Mucosa of descending colon (tissue), 3 donors: ENCODE measurements around the gene MAL. TPM values are rescaled to one million over a fixed set of nuclear protein-coding genes. Genes with fewer than 3 reads are reported as not detected.
"Not testable (repeated sequence)": the region's sequence is repeated elsewhere in the genome, so short reads cannot be mapped to it uniquely, and the experiment has no call there.

Experiments
- ATAC-seq: fragments of 200-7000 bp; cut with Tn5 transposase; one replicate; pipeline ENCODE4 v1.9.1; 2020; ENCODE audit warnings: mild to moderate bottlenecking, moderate library complexity
- DNase-seq, 3 donors: peaks; one replicate each; pipeline ENCODE4 v3.0.0-alpha.2; 2020
- H3K36me3 ChIP-seq: fragments of 200-600 bp; one replicate; pipeline ENCODE4 v1.8.0; 2021; ENCODE audit warnings: low read depth, mild to moderate bottlenecking
- H3K4me1 ChIP-seq: fragments of 200-600 bp; one replicate; pipeline ENCODE4 v1.8.0; 2021; ENCODE audit warnings: low read depth, mild to moderate bottlenecking
- H3K4me3 ChIP-seq: fragments of 200-600 bp; one replicate; pipeline ENCODE4 v1.8.0; 2021; ENCODE audit warnings: mild to moderate bottlenecking
- H3K9me3 ChIP-seq: fragments of 200-600 bp; one replicate; pipeline ENCODE4 v1.8.0; 2021; ENCODE audit warnings: mild to moderate bottlenecking
- CTCF ChIP-seq: fragments of 200-600 bp; IDR thresholded peaks from one replicate; pipeline ENCODE4 v1.8.0; 2022; ENCODE audit warnings: antibody characterized with exemption, mild to moderate bottlenecking
- intact Hi-C, 2 donors: fragments of 100-400 bp; cut with DNase I in 1 of 2; cut with micrococcal nuclease in 1 of 2; formaldehyde crosslinking; loops; one replicate each; pipeline versions ENCODE4 v1.11.0 to v1.11.1; 2022; cut with DNase I, micrococcal nuclease
- total RNA-seq, 3 donors: library from RNA; stranded (reverse); fragmentation: NEBNext Ultra II Directional in 2 of 3; extraction: Animal tissue kit (Norgen Biotek cat#: 25700) in 2 of 3; gene quantifications; one replicate each; pipeline versions ENCODE4 v1.2.1 to v1.2.4, GENCODE V29; 2021 to 2023
- donor health status: DM: no; HTN: no; CAD: no; lungs with moderate emphysema.
- donor health status: DM: no; HTN: no; CAD: no.
- donor health status: DM: no; HTN: yes; CAD: no.

The MAL gene
- total RNA-seq, 3 donors from 2014 or later, result 1.4 to 28.8 (median 2.8) TPM

GRCh38 chr2:95032868-95033603 lies 7.5 kb downstream of the MAL start:
- no peak for TF ChIP-seq CTCF
- ATAC-seq (no peak), DNase-seq (peak in 1 of 3 donors; percentile 28)
- intact Hi-C loops, result no loop called here
- Histone ChIP-seq H3K36me3 (no peaks in the 10 kb centered on the region), H3K4me3 (no peak overlapping the region), H3K9me3 (no peaks in the 10 kb centered on the region), H3K4me1 (no peaks in the 10 kb centered on the region)

GRCh38 chr2:95034221-95034620 lies 8.7 kb downstream of the MAL start:
- Histone ChIP-seq H3K36me3 (no peaks in the 10 kb centered on the region), H3K4me3 (no peak overlapping the region), H3K4me1 (no peaks in the 10 kb centered on the region), H3K9me3 (no peaks in the 10 kb centered on the region)
- DNase-seq (peak in 1 of 3 donors; percentile 17), ATAC-seq (no peak)
- no peak for TF ChIP-seq CTCF
- intact Hi-C loops, result no loop called here

- Histone ChIP-seq H3K36me3 (no peaks in the 10 kb centered on the region), H3K4me1 (no peaks in the 10 kb centered on the region), H3K4me3 (no peak overlapping the region), H3K9me3 (no peaks in the 10 kb centered on the region)
- DNase-seq (peak in 1 of 3 donors; percentile 14), ATAC-seq (no peak)
- no peak for TF ChIP-seq CTCF
- intact Hi-C loops, result no loop called here
Measured at GRCh38 chr2:95034818-95035217, 9.3 kb downstream of the MAL start.

GRCh38 chr2:95036596-95037383 lies 11.3 kb downstream of the MAL start:
- H3K9me3 ChIP-seq, result no peaks in the 10 kb centered on the region
- H3K36me3 ChIP-seq, result no peaks in the 10 kb centered on the region
- DNase-seq (no peak), ATAC-seq (no peak)
- intact Hi-C loops, result no loop called here
- H3K4me3 ChIP-seq, result no peak overlapping the region
- TF ChIP-seq CTCF, result no peak
- no peaks in the 10 kb centered on the region for H3K4me1 ChIP-seq

- intact Hi-C loops, result no loop called here
- TF ChIP-seq CTCF, result no peak
- Histone ChIP-seq H3K4me1 (no peaks in the 10 kb centered on the region), H3K36me3 (no peaks in the 10 kb centered on the region), H3K4me3 (no peak overlapping the region), H3K9me3 (no peaks in the 10 kb centered on the region)
- no peak for ATAC-seq
- DNase-seq, result no peak
Measured at GRCh38 chr2:95037384-95037839, 11.9 kb downstream of the MAL start.

GRCh38 chr2:95037841-95038585 lies 12.5 kb downstream of the MAL start:
- H3K36me3 ChIP-seq, DNase-seq, intact Hi-C loops, H3K4me3 ChIP-seq, H3K9me3 ChIP-seq, H3K4me1 ChIP-seq, ATAC-seq: not testable (repeated sequence)
